GM10266 (cell line): ENCODE results near the gene KEAP1.

ENCODE experiments used
- DNase-seq: peaks from one replicate; pipeline ENCODE4 v3.0.0; 2012; ENCODE audit errors: extremely low spot score
- TF ChIP-seq, protein P1 (sequence below): IDR thresholded peaks from 2 replicates; pipeline ENCODE4 v1.5.1; 2012; ENCODE audit warnings: mild to moderate bottlenecking, low read depth; ENCODE audit not compliant: control insufficient read depth, insufficient read depth; ENCODE audit errors: missing control alignments

The KEAP1 gene

DNA sequence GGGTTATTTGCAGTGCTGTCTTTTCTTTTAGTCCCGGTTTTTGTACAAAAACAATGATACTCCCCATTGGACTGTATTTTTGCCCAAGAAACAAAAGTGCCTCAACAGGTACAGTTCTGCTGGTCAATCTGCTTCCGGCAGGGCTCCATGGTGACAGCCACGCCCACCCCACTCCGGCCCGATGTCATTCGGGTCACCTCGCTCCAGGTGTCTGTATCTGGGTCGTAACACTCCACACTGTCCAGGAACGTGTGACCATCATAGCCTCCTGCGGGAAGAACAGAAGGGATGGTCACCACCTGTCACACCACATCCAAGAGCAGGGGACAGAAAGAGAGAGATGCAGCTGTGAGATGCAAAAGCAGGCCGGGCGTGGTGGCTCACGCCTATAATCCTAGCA is 16.6 kb downstream of the KEAP1 start:
- DNase-seq = no peak
- TF ChIP-seq, protein P1, sequence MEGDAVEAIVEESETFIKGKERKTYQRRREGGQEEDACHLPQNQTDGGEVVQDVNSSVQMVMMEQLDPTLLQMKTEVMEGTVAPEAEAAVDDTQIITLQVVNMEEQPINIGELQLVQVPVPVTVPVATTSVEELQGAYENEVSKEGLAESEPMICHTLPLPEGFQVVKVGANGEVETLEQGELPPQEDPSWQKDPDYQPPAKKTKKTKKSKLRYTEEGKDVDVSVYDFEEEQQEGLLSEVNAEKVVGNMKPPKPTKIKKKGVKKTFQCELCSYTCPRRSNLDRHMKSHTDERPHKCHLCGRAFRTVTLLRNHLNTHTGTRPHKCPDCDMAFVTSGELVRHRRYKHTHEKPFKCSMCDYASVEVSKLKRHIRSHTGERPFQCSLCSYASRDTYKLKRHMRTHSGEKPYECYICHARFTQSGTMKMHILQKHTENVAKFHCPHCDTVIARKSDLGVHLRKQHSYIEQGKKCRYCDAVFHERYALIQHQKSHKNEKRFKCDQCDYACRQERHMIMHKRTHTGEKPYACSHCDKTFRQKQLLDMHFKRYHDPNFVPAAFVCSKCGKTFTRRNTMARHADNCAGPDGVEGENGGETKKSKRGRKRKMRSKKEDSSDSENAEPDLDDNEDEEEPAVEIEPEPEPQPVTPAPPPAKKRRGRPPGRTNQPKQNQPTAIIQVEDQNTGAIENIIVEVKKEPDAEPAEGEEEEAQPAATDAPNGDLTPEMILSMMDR = no peak

GRCh38 chr19:10478903-10479384 is 24.2 kb downstream of the KEAP1 start:
- TF ChIP-seq, protein P1 = peak; percentile 39
- peak; percentile 74 for DNase-seq

- no peak for DNase-seq
- TF ChIP-seq, protein P1 = no peak
These were observed 24.7 kb downstream of the KEAP1 start for GRCh38 chr19:10478476-10478875.

DNA sequence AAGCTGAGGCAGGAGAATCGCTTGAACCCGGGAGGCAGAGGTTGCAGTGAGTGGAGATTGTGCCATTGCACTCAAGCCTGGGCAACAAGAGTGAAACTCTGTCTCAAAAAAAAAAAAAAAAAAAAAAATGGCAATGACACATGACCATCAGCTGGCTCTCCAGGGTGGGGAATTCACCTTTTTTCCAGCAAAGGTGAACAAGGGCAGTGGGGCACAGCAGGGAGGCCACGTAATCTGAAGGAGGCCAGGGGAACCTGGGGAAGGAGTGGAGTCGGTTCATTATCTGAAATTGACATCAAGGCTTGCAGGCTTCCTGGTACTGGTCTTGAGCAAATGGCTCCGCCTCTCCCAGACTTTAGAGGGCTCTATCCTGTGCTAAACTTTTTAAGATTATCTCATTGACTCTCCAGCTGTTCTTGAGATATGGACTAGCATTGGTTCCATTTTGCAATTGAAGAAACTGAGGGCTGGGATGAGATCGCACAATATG is 28.1 kb downstream of the KEAP1 start:
- no peak for DNase-seq
- TF ChIP-seq, protein P1 = no peak

DNA sequence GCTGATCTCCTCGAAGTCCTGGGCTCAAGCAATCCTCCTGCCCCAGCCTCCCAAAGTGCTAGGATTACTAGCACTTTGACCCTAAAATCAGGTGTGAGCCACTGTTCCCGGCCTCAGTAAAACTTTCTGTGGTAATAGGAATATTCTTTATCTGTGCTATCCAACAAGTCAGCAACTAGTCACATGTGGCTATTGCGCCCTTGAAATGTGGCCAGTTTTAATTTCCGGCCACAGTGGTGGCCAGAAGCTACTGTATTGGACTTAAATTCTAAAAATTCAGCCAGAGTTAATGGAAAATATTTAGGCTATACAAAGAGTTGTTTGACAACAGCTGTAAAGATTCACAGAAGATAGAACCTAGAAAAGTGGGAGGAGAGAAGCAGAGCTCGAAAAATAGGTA is 30.0 kb downstream of the KEAP1 start:
- DNase-seq = no peak

DNA sequence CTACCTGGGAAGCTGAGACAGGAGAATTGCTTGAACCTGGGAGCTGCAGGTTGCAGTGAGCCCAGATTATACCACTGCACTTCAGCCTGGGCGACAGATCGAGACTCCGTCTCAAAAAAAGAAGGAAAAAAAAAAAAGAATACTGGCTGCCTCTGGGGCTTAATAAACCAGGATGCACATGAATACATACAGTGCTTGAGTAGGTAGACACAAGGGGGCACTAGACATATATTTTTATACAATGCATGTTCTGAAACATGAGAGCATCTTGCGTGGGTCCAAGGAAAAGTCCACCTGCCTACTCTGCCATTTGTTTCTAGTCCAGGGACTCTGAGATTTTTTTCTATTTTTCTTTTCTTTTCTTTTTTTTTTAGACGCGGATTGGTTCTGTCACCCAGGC is 31.2 kb downstream of the KEAP1 start:
- DNase-seq = no peak
- TF ChIP-seq, protein P1 = peak; percentile 26

More for the DNA sequence above, 30.0 kb downstream of the KEAP1 start:
- TF ChIP-seq, protein P1 = no peak

DNA sequence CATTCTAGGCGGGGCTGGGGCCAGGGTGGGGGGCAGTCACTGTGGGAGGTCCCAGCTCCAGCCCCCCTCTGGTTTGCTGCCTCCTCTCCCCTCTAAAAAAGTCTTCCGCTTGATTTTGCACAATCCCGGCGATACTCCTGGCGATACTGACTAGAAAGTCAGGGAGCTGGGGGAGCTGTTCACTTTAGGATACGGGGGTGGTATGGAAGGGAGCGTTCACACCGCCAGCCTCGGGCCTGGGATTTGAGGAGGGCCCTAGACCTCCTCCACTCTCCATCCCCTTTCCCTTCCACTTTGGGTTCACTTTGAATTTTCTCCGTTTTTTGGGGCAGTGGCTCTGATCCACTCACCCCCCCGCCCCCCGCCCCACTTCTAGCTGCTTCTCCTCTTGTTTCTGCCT is 35.0 kb downstream of the KEAP1 start:
- TF ChIP-seq, protein P1 = no peak
- DNase-seq = no peak
